ENCODE data around the gene EVPL.

- no peak for TF ChIP-seq POLR2A (IDR thresholded peaks at IDR 0.05)
- no peak for TF ChIP-seq CTCF (IDR thresholded peaks at IDR 0.05 in 4 of 5, conservative IDR thresholded peaks at IDR 0.05 in 1 of 5)
Observed at GRCh38 chr17:76046064-76046463, 19.0 kb upstream of the EVPL start.
